Glomerular visceral epithelial cell (primary cell): ENCODE data around the gene SMIM45.

Experiments
- DNase-seq: peaks from one replicate; pipeline ENCODE4 v3.0.0-alpha.2; 2016; ENCODE audit errors: extremely low spot score

SMIM45 gene

DNA sequence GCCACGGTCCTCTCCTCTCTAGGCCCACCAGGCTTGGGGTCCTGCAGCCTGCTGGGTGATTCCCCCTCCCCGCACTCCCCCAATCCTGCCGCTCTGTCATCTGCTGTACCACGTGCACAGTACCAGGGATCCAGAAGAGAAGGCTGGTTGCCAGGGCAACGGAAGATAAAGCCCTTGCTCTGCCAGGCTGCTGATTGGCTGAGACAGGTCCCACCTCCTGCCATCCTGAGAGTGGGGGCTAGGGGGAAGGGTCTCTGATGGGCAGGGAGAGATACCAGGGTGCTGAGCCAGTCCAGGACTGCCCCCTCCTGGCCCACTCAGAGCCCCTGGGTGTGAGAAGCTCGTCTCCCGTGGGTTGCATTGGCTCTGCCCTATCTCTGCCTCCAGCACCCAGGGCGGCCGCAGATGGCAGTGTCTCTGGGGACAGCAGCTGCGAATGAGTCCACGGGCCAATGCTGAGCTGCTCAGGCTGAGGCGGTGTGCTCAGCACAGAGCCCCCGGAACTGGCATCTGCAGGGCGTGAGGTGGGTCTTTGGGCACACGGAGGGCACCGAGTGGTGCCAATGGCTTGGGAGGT lies at the start of gene SMIM45:
Gene SMIM45 (plus strand): TSS at position 253 of the 577 bp plus-strand sequence.
- no peak for DNase-seq

DNA sequence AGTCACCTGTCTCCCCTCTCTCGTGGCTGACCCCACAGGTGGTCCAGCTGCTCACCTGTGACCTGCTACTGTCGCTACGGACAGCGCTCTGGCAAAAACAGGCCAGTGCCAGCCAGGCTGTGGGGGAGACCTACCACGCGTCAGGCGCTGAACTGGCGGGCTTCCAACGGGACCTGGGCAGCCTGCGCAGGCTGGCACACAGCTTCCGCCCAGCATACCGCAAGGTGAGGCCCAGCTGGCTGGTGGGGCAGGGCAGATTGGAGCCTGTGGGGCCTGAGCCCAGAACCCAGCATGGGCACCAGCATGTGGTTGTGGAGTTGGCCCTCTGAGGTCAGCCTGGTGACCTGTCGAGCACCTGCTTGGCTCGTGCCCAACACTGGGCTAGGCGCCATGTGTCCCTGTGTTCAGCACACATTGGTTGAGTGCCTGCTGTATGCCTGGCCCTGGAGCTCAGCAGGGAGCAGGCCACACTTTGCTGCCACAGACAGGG lies 49.0 kb upstream of the SMIM45 start:
- DNase-seq = no peak

DNA sequence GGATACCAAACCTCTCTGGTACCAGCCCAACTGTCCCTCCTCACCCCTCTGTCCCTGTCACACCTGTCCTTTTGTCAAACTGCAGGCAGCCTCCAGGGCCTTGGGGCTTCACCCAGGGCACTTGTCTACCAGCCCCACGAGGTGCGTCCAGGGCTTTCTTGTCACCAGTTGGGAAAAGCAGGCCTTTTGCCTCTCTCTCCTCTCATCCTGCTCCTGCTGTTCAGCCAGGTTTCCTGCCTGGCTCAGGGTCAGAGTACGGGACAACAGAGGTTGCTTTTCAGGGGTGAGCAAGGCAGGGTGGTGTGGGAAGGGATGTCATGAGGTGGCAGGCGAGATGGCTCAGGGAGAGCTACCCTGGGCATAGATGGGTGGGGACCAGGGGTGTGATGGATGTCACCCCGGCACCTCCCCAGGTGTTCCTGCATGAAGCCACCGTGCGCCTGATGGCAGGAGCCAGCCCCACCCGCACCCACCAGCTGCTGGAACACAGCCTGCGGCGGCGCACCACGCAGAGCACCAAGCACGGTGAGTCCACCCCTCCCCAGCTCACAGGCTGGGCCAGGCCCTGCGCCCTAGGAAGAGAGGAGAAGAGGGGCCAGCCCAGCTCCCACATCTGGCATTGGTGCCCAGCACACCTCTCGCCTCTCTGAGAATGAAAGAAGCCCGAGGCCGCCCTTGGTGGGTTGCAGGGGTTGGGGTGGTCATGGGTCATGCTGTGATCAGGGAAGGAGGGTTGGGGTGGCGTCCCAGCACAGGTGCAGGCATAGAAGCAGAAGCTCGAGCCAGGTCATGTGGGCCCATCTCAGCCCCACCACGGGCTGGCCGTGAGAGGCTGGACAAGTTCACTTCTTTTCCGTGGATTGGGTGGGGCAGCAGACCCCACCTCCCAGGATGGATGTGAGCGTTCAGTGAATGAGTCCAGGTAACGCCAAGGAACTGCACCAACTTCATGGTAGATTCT lies 47.2 kb upstream of the SMIM45 start:
- no peak for DNase-seq

DNA sequence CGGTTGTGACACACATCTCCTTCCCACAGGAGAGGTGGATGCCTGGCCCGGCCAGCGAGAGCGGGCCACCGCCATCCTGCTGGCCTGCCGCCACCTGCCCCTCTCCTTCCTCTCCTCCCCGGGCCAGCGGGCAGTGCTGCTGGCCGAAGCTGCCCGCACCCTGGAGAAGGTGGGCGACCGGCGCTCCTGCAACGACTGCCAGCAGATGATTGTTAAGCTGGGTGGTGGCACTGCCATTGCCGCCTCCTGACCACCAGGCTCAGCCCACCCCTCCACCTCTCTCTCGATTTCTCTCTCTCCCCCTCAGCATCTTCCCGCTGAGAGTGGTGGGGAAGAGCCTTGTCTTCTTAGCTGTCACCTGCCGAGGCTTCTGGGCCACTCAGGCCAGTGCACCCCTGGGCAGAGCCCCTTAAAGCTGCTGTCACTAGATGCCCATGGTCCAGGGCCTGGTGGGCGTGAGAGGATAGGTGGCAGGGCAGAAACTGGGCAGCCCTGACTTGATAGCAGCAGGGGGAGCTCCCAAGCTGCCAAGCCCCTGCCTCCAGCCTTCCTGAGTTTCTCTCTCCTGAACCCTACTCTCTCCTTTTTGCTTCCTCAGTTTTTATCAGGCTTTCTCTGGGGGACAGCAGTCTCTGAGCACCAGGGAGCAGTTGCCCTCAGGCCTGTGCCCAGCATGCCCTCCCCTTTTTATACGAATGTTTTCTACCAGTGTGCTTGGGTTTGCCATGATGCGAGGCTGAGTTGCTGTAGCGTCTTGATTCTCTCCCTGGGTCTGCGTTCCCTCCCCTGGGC lies 46.3 kb upstream of the SMIM45 start:
- DNase-seq = no peak

- no peak for DNase-seq
Observed at GRCh38 chr22:41906822-41907221, 45.1 kb upstream of the SMIM45 start.

GRCh38 chr22:41907436-41908401 lies 44.2 kb upstream of the SMIM45 start:
- DNase-seq = no peak

DNA sequence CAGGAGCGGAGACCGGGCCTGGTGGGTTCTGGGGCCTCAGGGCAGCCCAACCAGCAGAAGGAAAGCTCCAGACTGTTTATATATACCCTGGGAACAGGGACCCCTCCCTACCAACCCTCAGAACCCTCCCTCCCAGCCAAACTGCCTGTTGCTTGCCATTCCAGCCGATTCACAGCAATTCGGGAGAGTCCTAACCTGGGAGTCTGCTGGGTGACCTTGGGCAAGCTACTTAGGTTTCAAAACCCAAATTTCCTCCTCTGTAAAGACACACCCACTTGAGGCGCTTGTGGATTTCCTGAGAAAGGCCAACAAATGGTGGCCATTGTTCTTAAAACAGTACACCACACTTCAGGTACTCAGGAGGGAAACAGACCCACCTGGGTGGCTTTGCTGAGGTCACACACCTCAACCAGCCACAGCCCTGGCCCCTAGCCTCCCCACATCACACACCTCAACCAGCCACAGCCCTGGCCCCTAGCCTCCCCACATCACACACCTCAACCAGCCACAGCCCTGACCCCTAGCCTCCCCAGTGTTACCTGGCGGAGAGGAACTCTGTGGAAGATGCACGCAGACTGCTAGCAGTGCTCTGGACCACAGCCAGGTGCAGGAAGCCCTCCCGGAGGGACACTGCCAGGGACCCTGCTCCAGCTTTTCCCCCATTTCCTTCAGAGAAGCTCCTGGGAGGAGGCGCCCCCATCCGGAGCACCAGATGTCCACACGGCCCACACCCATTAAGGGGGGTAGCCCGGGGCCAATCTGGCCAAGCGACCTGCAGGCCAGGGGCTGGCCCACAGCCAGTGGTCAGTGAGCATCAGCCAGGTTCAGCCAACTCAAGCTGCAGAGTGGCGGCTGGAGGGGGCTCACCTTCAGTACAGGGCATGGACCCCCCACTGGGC lies 43.3 kb upstream of the SMIM45 start:
- DNase-seq = no peak

- no peak for DNase-seq
Observed at GRCh38 chr22:41909310-41910049, 42.5 kb upstream of the SMIM45 start.

DNA sequence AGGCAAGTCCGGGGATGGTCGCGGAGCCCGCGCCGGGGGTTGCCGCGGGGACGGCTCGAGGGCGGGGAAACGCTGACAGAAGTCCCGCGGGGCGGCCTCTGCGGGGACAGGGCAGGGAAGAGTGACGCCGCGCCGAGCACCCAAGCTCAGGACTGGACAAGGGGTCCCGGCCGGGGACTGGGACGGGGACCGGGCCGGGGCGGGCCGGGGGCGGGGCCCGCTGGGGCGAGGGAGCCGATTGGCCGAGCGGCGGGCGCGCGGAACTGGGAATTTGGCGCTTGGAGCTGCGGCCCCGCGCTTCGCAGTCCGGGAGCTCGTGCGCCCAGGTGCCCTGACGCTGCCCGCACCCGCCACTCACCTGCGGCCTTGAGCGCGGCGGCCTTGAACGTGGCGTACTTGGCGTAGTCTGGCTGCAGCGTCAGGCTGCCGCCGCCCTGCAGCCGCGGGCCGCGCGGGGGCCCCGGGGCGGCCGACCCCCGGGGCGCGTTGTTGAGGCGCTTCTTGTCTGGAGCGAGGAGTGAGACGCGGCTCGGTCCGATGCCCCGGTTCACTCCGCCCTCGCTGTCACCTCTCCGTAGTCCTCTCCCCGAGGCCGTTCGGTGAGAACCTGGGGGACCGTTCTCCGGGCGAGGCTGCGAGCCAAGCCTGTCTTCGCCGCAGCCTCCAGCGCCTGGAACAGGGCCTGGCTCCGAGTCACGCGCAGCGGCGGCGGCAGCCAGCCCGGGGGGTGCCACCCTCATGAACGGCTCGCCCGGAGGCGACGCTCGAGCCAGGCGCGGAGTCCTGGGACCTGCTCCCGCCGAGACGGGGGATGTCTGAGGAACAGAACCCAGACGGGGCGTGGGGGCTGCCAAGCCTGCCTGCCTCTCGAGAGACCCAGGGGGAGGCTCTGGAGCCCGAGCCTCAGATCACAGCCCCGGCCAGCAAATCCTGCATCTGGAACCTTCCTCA lies 41.6 kb upstream of the SMIM45 start:
- DNase-seq = no peak

DNA sequence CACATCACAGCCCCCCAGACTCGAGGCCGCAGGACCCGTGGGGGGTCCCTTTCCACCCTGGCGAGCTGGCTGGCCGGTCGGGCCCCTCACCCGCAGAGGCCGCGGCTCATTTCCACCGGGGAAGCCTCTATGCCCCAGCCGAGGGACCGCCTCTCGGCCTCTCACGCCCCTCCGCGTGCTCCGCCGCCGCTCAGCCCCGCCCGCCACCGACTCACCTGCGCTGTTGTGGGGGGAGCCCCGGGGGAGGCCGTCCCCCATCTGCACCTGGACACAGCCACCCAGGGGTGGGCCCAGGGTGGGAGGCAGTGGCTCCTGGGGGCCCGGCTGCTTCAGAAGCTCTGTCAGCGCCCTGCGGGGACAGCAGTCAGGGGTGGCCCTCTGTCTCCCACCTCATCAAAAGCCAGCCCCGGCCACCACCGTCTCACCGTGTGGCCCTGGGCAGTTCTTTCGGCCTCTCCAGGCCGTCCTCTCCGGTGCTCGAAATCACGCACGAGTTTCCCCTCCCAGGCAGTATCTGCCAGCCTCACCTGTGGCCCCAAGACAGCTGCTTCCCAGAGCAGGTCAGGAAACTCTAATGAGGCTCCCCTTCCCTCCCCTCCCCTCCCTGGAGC lies 40.8 kb upstream of the SMIM45 start:
- DNase-seq = no peak

GRCh38 chr22:41912338-41913039 lies 39.5 kb upstream of the SMIM45 start:
- DNase-seq = no peak

- no peak for DNase-seq
Observed at GRCh38 chr22:41913040-41913719, 38.8 kb upstream of the SMIM45 start.

- DNase-seq = no peak
Observed at GRCh38 chr22:41913842-41914534, 38.0 kb upstream of the SMIM45 start.

DNA sequence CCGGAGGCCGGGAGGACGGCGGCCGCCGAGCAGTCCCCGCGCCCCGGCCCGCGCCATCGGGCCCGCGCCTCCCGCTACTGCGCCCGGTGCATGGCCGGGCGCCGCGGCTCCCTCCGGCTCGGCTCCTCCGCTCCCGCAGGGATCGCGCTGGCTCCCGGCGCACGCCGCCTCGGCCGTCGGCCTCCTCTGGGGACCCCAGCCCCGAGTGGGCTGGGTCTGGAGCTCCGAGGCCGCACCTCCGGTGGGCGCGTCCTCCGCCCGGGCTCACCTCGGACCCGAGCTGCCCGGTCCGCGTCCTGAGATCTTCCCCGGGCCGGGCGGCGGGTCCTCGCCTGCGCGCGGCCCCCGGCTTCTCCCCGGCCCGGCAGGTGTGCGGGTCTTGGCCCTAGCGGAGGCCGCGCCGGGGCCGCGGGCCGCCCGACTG lies 37.3 kb upstream of the SMIM45 start:
- no peak for DNase-seq

DNA sequence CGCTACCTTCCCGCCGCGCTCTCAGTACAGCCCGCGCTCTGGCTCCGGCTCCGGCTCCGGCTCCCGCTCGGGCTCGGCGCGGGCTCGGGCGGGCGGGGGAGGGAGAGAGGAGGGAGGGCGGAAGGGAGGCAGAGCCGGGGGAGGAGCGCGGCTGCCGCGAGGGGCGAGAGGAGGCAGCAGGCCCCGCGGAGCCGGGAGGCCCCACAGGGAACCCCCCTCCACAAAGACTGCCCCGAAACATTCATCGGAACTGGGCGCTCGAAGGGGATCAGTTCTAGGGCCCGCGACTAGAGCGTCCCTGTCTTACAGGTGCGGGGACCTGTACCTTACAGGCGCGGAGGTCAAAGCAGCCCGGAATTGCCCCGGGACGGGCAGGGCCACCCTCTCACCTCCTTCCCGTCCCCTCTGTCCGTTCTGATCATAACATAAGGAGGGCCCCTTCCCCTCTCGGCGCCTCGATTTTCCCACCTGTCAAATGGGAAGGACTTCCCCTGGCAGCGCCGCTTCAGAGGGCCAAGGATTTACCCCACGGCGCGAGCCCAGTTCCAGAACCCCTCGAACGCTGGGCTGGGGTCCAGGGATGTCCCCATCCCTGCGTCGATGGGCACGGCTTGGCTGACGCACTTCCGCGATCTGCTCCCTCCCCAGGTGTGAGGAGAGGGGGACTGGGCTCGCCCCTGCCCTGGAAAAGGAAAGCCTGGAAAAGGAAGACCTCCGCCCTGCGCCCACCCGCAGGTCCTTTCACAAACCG lies 36.7 kb upstream of the SMIM45 start, which contains the start of gene SHISA8:
Gene SHISA8 (minus strand): TSS at position 40 of the 751 bp plus-strand sequence. CDS start 407 bp downstream, outside the sequence.
- no peak for DNase-seq
